OCI-LY3 (cell line): ENCODE data around the gene DENND6A.

Experiments
- EZH2phosphoT487 ChIP-seq: fragments of 200-600 bp; shearing (Covaris generic); IDR thresholded peaks from 2 replicates; pipeline ENCODE4 v1.6.1; 2018; ENCODE audit warnings: antibody characterized with exemption, mixed run types, low read depth
- TF ChIP-seq, protein P1 (sequence below): fragments of 200-600, 300-600 bp; sonication (generic); IDR thresholded peaks from 2 replicates; pipeline ENCODE4 v1.5.1; 2014; ENCODE audit warnings: antibody characterized with exemption, low read length, low read depth

DNA sequence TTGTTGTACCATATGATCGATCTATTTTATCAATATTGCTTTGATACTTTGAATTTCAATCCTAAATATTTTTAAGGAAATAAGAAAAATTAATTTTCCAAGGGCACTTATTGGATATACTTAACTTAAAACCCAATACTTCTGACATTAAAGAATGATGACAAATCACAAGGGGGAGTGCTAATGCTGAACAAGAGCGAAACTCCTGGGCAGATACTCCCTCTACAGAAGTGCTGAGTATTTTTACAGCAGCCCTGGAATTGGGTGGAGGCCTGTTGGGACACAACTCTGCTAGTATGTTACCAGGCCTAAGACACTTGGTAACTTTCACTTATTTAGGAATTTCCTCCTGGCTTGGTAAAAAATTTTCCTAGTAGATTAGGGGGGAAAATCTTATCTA is 46.2 kb downstream of the DENND6A start:
- TF ChIP-seq, protein P1, sequence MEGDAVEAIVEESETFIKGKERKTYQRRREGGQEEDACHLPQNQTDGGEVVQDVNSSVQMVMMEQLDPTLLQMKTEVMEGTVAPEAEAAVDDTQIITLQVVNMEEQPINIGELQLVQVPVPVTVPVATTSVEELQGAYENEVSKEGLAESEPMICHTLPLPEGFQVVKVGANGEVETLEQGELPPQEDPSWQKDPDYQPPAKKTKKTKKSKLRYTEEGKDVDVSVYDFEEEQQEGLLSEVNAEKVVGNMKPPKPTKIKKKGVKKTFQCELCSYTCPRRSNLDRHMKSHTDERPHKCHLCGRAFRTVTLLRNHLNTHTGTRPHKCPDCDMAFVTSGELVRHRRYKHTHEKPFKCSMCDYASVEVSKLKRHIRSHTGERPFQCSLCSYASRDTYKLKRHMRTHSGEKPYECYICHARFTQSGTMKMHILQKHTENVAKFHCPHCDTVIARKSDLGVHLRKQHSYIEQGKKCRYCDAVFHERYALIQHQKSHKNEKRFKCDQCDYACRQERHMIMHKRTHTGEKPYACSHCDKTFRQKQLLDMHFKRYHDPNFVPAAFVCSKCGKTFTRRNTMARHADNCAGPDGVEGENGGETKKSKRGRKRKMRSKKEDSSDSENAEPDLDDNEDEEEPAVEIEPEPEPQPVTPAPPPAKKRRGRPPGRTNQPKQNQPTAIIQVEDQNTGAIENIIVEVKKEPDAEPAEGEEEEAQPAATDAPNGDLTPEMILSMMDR = peak; percentile 25; the same call in 1 of the 2 replicates
- TF ChIP-seq EZH2phosphoT487 = no peak
